ENCODE measurements around the gene CNIH2. TPM values are rescaled to one million over a fixed set of nuclear protein-coding genes. Genes with fewer than 3 reads are reported as not detected.
A peak's percentile ranks its signal among the peaks of the same experiment; 100 is the strongest.

The CNIH2 gene
- total and polyA plus RNA-seq, 2 experiments from 2014 or later, result 4.3 to 9.2 TPM

- Histone ChIP-seq H3K27ac (ENCODE audit: low read depth) (no peak overlapping the region), H3K4me2 (no peak overlapping the region), H3K4me3 (no peak overlapping the region), H3K27me3 (ENCODE audit: insufficient read depth) (no peaks in the 10 kb centered on the region), H3F3A (replicated peaks; ENCODE audit: low read depth) (no peaks in the 10 kb centered on the region), H4K20me1 (replicated peaks; ENCODE audit: insufficient read depth) (no peaks in the 10 kb centered on the region), H3K4me1 (ENCODE audit: insufficient read depth) (peaks cover 5% of the 10 kb centered on the region; the same call in 1 of the 2 replicates), H3K9me2 (ENCODE audit: insufficient read depth) (no peaks in the 10 kb centered on the region), H3K36me3 (ENCODE audit: insufficient read depth) (no peaks in the 10 kb centered on the region), H2AFZ (no peak overlapping the region), H3K79me2 (replicated peaks; ENCODE audit: insufficient read depth) (no peaks in the 10 kb centered on the region)
- Mint-ChIP-seq H3K27me3 (ENCODE audit: insufficient read depth, low read depth, poor library complexity) (peaks cover 21% of the 10 kb centered on the region), H3K27ac (no peak overlapping the region), H3K9me3 (no peaks in the 10 kb centered on the region), H3K36me3 (ENCODE audit: low read depth) (no peaks in the 10 kb centered on the region), H3K4me3 (no peak overlapping the region), H3K4me1 (peaks cover 21% of the 10 kb centered on the region)
- DNase-seq (ENCODE audit: low spot score) (no peak), ATAC-seq (peak; percentile 10)
- TF ChIP-seq JUNB (IDR thresholded peaks at IDR 0.05; ENCODE audit: unreplicated experiment), result no peak
Measured at GRCh38 chr11:66328031-66328301, 50.0 kb downstream of the CNIH2 start.

GRCh38 chr11:66328302-66329144, 50.5 kb downstream of the CNIH2 start:
- H3K27me3 Mint-ChIP-seq (ENCODE audit: insufficient read depth, low read depth, poor library complexity), result peaks cover 21% of the 10 kb centered on the region
- Histone ChIP-seq H3K79me2 (replicated peaks; ENCODE audit: insufficient read depth) (no peaks in the 10 kb centered on the region), H3F3A (replicated peaks; ENCODE audit: low read depth) (no peaks in the 10 kb centered on the region), H3K4me3 (peak overlapping the region; percentile 26; the same call in 1 of the 2 replicates), H2AFZ (peak overlapping the region; percentile 52), H3K9me2 (ENCODE audit: insufficient read depth) (no peaks in the 10 kb centered on the region), H3K4me1 (ENCODE audit: insufficient read depth) (peaks cover 5% of the 10 kb centered on the region; the same call in 1 of the 2 replicates), H3K36me3 (ENCODE audit: insufficient read depth) (no peaks in the 10 kb centered on the region), H4K20me1 (replicated peaks; ENCODE audit: insufficient read depth) (no peaks in the 10 kb centered on the region), H3K4me2 (peak overlapping the region; percentile 68), H3K27ac (ENCODE audit: low read depth) (peak overlapping the region; percentile 46; the same call in 1 of the 2 replicates), H3K27me3 (ENCODE audit: insufficient read depth) (no peaks in the 10 kb centered on the region)
- no peaks in the 10 kb centered on the region for H3K36me3 Mint-ChIP-seq (ENCODE audit: low read depth)
- no peaks in the 10 kb centered on the region for H3K9me3 Mint-ChIP-seq
- ATAC-seq, result peak; percentile 93
- peak; percentile 14; the same call in 1 of the 2 replicates for TF ChIP-seq NANOG (IDR thresholded peaks at IDR 0.05; ENCODE audit: borderline replicate concordance)
- no peak for TF ChIP-seq JUNB (IDR thresholded peaks at IDR 0.05; ENCODE audit: unreplicated experiment)
- no peak for TF ChIP-seq ZNF114 (CRISPR knock-in tag; IDR thresholded peaks at IDR 0.05)
- TF ChIP-seq CTCF (conservative IDR thresholded peaks at IDR 0.05; ENCODE audit: low read depth in 2 of 2), result peak; percentile 90 to 98
- peak overlapping the region; percentile 59; the same call in 2 of the 3 replicates for H3K4me3 Mint-ChIP-seq
- H3K4me1 Mint-ChIP-seq, result peaks cover 21% of the 10 kb centered on the region
- peak; percentile 91 for DNase-seq (ENCODE audit: low spot score)
- H3K27ac Mint-ChIP-seq, result peak overlapping the region; percentile 88

GRCh38 chr11:66329165-66329673, 51.2 kb downstream of the CNIH2 start:
- no peaks in the 10 kb centered on the region for H3K79me2 ChIP-seq (replicated peaks; ENCODE audit: insufficient read depth)
- no peak overlapping the region for H3K4me3 Mint-ChIP-seq
- DNase-seq (ENCODE audit: low spot score), result no peak
- H3K27ac ChIP-seq (ENCODE audit: low read depth), result no peak overlapping the region
- no peaks in the 10 kb centered on the region for H3K27me3 ChIP-seq (ENCODE audit: insufficient read depth)
- no peaks in the 10 kb centered on the region for H3K36me3 ChIP-seq (ENCODE audit: insufficient read depth)
- H3K27ac Mint-ChIP-seq, result no peak overlapping the region
- H3K27me3 Mint-ChIP-seq (ENCODE audit: insufficient read depth, low read depth, poor library complexity), result peaks cover 21% of the 10 kb centered on the region
- H3K4me3 ChIP-seq, result no peak overlapping the region
- no peaks in the 10 kb centered on the region for H3F3A ChIP-seq (replicated peaks; ENCODE audit: low read depth)
- H4K20me1 ChIP-seq (replicated peaks; ENCODE audit: insufficient read depth), result no peaks in the 10 kb centered on the region
- no peaks in the 10 kb centered on the region for H3K9me3 Mint-ChIP-seq
- peaks cover 5% of the 10 kb centered on the region; the same call in 1 of the 2 replicates for H3K4me1 ChIP-seq (ENCODE audit: insufficient read depth)
- H2AFZ ChIP-seq, result peak overlapping the region; percentile 52; the same call in 1 of the 2 replicates
- H3K4me2 ChIP-seq, result peak overlapping the region; percentile 68; the same call in 1 of the 2 replicates
- H3K9me2 ChIP-seq (ENCODE audit: insufficient read depth), result no peaks in the 10 kb centered on the region
- H3K36me3 Mint-ChIP-seq (ENCODE audit: low read depth), result no peaks in the 10 kb centered on the region
- H3K4me1 Mint-ChIP-seq, result peaks cover 21% of the 10 kb centered on the region
- ATAC-seq, result no peak
- TF ChIP-seq ZNF331 (CRISPR knock-in tag; IDR thresholded peaks at IDR 0.05; ENCODE audit: low read depth) (no peak), ETS1 (IDR thresholded peaks at IDR 0.05) (no peak), REST (IDR thresholded peaks at IDR 0.05; ENCODE audit: unreplicated experiment) (no peak), EZH2phosphoT487 (IDR thresholded peaks at IDR 0.05; ENCODE audit: unreplicated experiment) (no peak), NANOG (IDR thresholded peaks at IDR 0.05; ENCODE audit: borderline replicate concordance) (no peak), CTCF (conservative IDR thresholded peaks at IDR 0.05; ENCODE audit: low read depth in 2 of 2) (no peak)

All from GM23338 (cell line).